SIG-M5 treated with dmso at 0.1 percent for 504 hours (cell line): ENCODE measurements around the gene IL1R2.
A peak's percentile ranks its signal among the peaks of the same experiment; 100 is the strongest.

ENCODE experiments used
- DNase-seq: peaks from one replicate; lab custom pipeline; 2025; ENCODE audit not compliant: unreplicated experiment; lab: John Stamatoyannopoulos, UW

The IL1R2 gene

DNA sequence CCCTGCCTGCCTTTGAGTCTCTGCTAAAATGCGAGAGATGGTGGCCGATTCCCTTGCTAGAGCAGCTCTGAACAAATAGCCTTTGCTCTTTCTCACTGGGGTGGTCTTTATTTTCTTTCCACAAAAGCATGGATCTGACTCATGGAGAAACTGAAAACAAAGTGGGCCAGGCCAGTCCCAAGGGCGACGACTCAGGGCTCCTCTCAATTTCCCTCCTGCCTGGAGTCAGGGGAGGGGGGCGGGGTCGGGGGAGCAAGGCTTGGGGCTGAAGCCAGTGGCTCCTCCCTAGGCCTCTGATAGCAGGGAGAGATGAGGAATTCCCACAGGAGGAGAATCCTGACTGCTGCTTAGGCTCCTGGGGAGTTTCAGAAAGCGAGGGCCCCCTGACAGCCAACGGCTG lies 17.1 kb upstream of the IL1R2 start:
- no peak for DNase-seq

DNA sequence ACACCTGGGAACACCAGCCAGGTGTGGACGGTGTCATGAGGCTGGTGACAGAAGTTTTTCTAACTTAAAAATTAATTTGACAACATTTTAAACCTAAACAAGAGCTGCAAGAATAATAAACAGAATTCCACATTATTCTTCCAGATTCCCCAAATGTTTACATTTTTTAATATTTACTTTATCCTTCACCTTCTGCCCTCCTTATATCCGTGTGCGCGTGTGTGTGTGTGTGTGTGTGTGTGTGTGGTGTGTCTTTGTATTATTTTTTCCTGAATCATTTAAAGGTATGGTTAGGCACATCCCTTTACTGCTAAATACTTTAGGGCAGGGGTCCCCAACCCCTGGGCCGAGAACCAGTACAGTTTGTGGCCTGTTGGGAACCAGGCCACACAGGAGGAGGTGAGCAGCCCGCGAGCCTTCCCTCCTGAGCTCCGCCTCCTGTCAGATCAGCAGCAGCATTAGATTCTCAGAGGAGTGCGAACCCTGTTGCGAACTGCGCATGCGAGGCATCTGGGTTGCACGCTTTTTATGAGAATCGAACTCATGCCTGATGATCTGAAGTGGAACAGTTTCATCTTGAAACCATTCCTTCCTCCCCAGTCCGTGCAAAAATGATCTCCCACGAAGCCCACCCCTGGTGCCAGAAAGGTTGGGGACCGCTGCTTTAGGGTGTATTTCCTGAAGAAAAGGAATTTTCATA lies 16.4 kb upstream of the IL1R2 start:
- DNase-seq = no peak

DNA sequence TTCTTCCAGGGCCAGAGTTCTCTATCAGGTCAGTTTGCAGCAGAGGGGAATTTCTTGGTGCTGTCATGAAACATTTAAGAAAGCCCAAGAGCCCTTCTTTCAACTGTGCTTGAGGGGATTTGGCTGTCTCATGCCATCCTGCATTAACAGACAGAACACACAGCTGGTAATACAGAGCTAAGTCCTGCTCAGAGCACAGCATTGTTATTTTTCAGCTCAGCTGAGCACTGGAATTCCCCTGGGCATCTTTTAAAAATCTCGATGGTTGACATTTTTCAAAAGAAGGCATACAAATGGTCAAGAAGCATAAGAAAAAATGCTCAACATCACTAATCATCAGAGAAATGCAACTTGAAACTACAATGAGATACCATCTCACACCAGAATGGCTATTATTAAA lies 14.9 kb upstream of the IL1R2 start:
- DNase-seq = no peak

DNA sequence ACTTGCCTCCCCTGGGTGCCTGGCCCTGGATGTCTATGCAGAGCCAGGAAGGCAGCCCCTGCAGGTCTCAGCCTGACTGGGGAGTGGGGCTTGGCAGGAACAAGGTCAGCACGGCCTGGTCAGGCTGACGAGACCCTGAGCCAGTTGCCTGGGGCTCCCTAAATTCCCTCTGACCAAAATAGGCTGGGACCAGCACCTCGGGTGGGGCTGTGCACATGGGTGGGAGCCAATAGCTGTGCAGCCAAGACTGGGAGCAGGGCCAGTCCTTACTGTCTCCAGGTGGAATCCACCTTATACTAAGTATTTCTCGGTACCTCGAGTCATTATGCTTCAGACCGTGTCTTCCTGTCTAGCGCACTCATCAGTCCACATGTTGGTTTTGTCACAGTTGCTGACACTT lies 11.4 kb upstream of the IL1R2 start:
- no peak for DNase-seq

DNA sequence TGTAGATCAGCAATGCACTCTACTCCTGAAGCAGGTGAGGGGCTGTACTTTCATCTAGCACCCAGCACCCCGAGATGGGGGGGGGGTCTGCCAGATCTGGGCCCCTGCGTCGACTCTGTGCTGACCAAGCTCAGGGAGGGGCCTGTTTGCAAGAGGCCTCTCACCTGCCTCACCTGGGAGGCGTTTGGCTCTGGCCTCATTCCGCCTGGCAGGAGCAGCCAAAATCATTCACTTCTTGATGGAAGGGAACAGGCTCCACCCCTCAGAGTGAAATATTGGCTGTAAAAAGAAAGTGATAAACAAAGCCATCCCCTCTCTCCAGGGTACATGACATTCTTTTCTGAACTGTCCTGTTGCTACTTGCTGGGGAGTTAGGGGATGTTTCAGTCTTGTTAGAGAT lies 10.7 kb upstream of the IL1R2 start:
- no peak for DNase-seq

DNA sequence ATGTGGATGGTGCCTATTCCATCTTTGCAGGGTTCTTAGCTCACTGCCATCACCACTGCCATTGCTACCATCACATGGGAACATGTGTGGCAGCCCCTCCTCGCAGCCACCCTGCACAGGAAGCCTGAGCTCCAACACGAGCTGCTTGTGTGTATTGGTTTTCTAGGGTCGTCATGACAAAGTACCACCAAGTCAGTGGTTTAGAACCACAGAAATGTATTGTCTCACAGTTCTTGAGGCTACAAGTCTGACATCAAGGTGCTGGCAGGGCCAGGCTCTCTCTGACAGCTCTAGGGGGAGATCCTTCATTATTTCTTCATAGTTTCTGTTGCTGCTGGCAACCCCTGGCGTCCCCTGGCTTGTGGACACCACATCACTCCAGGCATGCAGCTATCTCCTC lies 10.3 kb upstream of the IL1R2 start:
- DNase-seq = no peak

DNA sequence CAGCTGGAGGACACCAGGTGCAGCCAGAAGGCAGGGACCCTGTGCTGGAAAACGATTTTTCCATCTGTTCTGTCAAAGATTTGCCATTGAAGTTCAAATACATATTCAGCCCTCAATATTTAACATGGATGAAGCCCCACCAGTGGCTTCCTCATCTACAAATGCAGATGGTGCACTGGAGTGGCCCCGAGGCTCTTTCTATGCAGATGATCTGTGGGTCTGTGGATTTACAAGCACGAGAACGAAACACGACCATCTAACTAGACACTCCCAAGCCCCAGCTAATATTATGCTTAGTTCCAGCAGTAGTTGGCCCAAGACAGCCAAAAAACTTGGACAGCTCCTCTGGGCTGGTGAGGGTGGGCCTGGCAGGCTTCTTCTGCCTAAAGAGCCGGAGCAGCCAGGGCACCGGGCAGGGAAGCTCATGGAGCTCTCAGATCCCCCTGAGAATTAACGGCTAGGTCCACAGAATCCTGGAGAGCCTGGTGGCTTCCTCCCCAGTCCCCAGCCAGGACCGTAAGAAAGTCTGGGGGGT lies 9.2 kb upstream of the IL1R2 start:
- DNase-seq = no peak

DNA sequence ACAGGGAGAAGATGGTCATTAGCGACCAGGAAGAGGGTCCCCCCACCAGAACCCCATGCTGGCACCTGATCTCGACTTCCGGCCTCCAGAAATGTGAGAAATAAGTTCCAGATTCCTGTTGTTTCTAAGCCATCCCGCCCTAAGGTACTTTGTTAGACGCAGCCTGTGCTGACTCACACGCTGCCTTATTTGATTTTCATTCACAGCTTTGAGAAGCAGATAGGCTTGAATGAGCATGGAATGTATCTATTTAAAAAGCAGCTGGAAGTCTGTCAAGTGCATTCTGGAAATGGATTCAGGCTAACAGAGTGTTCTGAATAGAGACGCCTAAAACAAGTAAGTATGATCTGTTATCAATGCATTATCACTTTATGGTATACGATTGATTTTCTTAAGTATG lies 8.3 kb upstream of the IL1R2 start:
- no peak for DNase-seq

DNA sequence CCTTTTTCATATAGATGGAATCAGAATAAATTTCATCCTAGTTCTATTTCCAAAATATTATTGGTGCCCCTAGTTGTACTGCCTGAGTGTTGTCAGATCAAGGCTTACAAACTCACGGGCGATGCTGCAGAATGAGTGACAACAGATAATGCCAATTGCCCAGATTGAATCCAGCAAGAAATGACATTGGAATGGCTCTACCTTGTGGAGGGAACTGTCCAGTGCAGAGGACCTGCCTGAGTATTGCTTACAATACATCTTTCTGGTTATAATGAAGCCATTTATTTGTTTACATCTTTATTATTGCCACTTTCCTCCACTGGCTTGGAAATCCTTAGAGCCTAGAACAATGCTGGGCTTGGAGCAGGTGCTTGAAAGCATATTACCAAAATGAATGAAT lies 7.8 kb upstream of the IL1R2 start:
- peak; percentile 13 for DNase-seq

DNA sequence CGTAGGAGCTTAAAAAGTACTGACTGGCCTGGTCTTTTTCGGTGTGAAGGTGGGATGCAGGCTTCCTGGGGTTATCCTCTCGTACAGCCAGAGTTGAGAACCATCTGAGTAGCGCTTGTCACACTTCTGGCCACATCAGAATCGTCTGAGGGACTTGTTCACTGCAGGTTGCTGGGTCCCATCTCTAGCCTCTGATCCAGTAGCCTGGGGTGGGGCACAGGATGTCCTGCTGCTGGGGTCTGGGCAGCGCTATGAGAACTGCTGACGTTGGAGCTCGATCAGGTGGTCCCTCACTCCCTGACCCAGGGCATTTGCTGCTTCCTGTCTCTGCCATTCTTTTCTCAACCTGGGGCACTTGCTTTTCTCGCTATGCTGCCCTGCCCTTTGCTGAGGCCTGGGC lies 7.1 kb upstream of the IL1R2 start:
- DNase-seq = no peak

DNA sequence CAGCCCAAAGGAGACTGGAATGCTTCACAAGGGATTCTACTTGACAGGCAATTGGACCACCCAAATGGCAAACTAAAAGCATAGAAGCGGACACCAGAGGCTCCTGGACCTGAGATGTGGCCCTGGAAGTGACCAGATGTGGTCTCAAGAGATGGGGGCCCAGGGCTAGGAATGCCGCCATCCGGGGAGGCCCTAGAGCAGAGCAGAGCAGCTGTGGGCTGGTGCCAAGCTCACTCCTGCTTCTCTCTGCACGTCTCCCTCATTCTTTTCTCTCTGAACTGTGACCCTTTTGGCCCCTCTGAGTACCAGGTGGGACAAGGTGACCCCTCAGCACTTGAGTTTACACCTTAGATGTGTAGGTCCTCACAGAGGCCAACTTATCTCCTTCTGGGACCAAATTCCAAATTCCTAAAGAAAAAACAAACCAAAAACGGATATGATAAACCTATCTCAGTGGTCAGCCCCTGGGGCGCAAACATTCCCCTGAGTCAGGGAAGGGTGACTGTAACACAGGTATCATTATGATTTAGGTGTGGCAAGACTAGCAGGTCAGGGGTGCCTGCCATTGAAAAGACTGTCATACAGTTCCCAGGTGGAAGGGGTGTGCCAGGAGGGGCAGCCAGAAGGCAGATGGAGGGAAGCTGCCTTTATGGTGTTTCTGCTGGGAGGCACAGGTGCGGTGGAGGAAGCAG lies 6.5 kb upstream of the IL1R2 start:
- DNase-seq = no peak

DNA sequence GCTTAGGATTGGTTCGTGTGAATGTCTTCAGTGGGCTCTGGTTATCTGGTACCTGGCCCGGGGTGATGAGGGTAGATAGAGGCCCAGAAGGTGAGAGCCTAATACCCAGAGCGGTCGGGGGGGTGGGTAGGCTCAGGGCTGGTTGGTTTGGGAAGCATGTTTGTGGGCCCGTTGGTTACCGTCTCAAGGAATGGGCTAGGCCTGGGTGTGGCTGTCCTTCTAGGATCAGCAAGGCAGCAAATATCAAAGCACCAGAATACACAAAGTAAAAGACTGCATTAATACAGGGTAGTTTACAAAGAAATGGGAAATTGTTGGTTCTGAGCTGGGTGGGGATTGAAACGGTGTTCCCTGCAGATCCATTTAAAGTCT lies 6.0 kb upstream of the IL1R2 start:
- DNase-seq = no peak

DNA sequence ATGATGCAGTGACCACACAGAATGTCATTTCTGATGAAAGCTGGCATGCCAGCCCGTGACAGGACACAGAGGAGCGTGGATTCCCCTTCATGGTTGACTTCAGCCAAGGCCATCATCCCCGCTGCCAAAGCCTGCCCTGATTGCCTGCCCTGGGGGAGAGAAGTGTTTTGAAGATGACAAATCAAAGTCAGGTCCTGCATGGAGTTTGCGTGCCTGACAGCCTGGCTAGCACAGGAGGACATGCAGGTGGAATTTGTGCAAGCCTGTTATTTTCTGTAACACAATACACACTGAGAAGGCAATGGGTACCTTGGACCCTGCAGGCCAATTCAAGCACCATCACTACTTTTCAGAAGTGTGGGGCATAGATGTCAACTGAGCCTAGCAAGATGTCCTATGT lies 5.4 kb upstream of the IL1R2 start:
- no peak for DNase-seq

DNA sequence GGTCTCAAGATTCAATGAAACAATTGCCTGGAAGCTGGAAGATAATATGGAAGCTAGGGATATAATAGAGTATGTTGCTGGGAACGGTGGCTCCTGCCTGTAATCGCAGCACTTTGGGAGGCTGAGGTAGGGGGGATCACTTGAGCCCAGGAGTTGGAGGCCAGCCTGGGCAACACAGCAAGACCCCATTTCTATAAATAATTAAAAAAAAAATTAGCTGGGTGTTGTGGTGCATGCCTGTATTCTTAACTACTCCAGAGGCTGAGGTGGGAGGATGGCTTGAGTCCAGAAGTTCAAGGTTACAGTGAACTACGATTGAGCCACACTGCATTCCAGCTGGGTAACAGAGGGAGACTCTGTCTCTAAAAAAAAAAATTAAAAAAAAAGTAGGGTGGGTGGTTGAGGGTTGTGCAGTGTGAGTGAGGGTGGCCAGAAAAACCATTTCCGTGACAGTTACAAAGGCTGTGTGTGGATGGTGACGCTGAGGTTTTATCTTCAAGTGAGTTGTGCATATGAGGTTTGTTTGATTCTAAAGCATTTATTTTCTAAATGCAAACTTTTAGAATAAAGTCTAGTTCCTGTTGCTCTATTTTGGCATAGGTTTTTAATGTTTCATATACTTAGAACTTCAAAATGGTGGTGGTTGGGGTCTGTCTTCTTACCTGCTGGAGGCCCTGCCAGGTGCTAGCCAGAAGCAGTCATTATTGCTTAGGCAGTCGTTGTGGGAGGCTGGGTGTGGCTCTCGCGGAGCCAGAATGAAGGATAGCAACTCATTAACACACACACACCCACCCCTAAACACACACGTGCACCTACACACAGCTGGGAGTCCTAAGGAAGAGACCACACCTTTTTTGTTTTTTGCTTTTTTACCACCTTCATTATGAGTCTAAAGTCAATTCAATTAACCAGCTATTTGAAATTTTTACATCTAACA lies 4.7 kb upstream of the IL1R2 start:
- DNase-seq = no peak

DNA sequence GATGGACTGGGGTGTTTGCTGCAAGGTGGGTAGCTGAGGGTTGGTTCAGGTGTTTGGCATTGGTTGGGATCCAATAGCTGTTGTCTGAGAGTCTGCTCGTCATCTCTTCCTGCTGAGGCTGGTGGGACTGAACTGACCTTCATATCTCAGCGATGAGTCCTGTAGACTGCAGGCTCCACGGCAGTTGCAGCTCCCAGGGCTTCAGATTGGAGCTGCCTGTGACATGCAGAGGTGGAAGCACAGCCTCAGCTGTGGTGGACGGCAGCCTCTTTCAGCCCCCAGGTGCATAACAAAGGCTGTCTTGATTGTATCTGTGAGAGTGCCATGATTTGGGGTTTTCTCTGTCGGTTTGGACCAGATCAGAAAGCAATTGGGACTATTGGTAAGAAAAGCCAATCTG lies 3.9 kb upstream of the IL1R2 start:
- DNase-seq = no peak

DNA sequence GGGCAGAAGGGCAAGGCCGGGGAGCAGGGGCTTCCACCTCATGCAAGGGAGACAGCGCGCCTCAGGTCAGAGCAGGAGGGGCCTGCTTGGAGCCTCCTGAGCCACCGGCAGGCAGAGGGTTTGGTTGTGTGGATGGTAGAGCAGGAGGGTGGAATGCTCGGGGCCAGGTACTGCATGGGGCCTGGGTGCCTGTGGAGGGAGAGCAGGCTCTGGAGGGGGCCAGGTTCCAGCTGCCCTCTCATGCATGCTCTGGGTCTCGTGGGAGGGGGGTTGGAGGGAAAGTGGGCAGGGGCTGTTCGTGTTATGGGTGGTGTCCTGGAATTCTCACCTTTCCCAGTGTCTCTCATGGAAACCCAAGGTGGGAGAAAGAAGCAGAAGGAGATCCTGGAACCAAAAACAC lies 3.2 kb upstream of the IL1R2 start:
- no peak for DNase-seq

DNA sequence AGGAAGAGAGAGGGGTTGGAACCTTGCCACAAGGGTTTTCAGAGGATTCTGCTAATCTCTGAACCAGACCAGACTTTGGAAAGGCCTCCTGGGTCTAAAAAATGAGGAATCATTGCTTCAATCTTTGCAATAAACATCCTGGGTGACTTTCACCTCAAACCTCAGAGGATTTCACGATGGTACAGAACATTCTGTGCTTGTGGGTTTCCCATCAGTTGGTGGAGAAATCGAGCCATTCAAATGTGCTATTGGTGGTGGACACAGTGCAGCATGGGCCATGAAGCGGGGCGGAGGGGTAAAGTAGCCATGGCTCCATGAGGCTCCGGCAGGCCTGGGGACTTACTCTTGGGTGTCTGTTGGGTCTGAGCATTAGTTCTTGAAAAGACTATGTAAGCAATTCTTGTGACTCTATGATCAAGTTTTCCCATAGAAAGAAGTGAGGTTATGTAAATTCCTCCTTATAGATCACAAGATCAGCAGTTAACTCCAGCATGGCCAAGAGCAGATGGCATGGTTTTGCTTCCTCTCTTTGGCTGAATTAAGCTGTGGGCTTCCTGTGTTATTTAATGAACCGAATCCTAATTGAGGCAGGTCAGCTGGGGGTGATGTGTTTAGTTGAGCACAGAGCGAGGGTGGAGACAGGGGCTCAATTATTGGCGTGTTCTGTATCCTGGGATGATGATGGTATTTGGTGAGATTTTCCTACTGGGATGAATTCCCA lies 1.9 kb upstream of the IL1R2 start:
- DNase-seq = peak; percentile 36

DNA sequence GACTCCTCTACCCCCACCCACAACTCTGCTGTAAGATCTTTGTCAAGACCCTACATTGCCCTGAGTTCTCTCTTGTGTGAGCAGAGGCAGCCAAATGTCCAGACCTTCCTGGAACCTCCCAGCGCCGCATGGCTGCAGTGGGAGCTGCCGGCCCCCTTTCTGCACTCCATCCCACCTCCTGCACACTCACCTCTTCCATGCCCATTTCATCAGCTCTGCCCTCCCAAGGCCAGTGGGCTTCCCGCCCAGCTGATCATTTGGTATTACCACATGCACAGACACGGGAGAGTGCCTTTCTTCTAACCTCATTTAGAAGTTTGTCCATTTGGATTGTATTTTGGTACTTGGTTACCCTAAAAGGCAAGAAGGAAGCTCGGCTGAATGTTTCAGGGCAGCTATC lies 2.0 kb downstream of the IL1R2 start:
- no peak for DNase-seq

DNA sequence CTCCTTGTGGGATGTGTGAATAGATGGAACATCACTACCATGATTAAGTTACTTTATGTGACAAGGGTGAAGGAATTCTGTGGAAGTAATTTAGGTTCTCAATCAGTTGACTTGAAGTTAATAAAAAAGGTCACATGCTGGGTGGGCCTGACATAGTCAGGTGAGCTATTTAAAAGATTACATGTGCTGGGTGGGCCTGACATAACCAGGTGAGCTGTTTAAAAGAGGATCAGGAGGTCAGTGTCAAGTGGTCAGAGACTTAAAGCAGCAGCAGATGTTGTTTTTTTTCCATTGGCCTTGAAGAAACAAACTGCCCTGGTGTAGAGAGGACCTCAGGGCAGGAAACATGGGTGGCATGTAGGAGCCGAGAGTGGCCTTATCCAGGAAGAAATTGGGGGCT lies 3.3 kb downstream of the IL1R2 start:
- no peak for DNase-seq

DNA sequence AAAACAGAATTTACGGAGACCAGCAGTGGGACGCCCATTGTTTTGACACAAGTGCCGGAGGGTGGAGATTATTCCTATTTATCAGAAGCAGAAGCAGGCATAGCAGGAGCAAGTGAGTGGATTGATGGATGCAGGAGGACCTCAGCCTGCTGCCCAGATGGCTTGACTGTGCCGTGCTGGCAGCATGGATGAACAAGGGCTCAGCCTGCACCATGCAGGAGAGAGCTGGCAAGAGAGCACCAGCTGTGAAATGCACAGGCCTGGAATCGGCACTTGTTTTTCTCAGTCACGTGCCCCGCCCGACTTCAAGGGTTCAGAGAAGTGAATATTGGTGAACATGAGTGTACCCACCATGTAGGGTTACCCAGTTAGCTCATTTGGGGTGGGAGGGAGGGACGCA lies 4.0 kb downstream of the IL1R2 start:
- no peak for DNase-seq

DNA sequence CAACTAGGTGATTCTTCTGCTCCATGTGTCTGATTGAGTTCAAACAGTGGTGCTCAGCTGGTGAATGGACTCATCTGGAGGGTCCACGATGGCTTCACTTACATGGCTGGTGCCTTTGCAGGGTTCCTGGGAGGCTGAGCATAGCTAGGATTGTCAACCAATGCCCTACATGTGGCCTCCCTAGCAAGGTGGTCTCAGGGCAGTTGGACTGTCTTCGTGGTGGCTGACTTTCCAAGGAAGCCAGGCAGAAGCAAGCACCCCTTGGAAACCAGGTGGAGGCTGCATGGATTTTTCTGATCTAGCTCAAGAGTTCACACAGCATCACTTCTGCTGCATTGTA lies 6.8 kb downstream of the IL1R2 start:
- DNase-seq = no peak
